ENCODE results near the gene HAND1.

The HAND1 gene

GRCh38 chr5:154486427-154486866 lies 8.4 kb upstream of the HAND1 start:
- Mint-ChIP-seq H3K4me3 (no peak overlapping the region), H3K36me3 (no peaks in the 10 kb centered on the region), H3K27me3 (peaks cover 72% of the 10 kb centered on the region), H3K4me1 (peaks cover 30% of the 10 kb centered on the region), H3K27ac (no peak overlapping the region), H3K9me3 (no peaks in the 10 kb centered on the region)

DNA sequence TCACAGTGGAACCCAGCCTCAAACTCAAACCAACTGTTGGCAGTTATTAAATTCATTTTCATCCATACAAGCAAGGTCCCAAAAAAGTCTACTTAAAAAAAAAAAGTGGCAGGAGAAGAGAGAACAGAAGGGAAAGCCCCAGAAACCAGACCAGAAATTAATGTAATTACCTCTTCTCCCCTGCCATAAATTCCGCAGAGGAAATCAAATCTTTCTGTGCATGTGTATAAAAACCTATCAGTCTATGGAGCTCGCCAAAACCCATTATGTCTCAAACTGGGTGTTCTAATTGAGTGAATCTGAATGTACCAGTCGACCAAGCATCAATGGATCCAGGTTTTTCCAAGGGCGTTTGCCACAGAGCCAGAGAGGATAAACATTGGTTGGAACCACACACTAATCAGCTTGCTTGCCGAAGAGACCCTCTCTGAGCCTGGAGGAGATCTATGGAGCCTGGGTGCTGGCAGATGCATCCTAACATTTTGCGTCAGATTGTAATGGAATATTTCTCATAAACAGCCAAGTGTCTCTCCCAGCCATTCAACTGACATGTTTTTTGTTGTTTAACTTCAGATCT lies 7.9 kb upstream of the HAND1 start:
- Mint-ChIP-seq H3K4me3 (no peak overlapping the region), H3K27me3 (peaks cover 77% of the 10 kb centered on the region), H3K36me3 (no peaks in the 10 kb centered on the region), H3K27ac (no peak overlapping the region), H3K9me3 (no peaks in the 10 kb centered on the region), H3K4me1 (peaks cover 30% of the 10 kb centered on the region)

DNA sequence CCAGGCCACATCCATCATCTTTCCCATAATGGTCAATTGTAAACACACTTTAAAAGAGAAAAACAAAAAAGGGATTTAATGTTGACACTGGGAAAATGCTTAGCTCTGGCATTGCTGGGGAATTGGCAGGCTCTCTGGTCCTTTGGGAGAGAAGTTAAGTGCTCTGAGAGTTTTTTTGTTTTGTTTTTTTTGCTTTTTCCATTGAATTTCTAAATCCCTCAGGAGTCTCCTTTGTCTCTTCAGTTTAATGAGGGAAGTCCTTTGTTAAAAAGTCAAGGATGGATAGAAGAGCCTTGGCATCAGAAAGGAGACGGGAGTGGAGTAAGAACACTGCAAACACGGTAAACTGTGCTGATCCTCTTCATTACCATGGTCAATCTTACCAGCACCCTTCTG lies 7.1 kb upstream of the HAND1 start:
- peaks cover 81% of the 10 kb centered on the region for H3K27me3 Mint-ChIP-seq
- H3K4me3 Mint-ChIP-seq = no peak overlapping the region
- no peaks in the 10 kb centered on the region for H3K9me3 Mint-ChIP-seq
- H3K36me3 Mint-ChIP-seq = no peaks in the 10 kb centered on the region
- H3K27ac Mint-ChIP-seq = no peak overlapping the region
- peaks cover 34% of the 10 kb centered on the region for H3K4me1 Mint-ChIP-seq

DNA sequence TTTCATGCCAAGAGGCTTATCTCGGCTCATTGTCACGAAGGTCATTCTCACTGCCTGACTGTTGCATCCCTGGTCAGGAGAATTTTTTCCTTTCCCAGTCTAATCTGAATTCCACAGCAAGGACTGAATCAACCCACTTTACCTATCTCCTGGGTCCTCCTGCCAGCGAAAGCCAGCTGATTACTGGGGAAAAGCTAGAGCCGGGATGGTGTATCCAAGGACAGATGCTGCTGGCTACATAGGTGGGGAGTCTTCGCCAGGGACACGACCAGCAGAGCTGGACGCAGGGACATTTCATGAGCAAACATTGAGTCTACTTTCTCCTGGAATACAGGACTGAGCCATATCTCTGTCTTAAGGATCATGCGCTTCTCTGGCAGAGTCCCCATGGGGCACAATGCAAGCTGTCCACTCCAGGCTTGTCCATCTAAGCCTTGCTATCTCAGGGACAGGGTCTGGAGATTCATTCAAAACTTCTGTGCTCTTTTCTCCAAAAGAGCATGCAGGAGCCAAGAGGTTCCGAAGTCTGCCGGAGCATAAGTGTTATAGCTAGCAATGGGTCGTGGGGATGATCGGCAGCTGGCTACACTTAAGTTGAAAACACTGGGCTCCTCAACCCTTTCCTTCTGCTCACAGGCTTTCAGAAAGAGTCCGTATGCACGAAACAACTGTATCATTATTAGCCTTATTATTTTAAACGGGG lies 6.5 kb upstream of the HAND1 start:
- Mint-ChIP-seq H3K36me3 (no peaks in the 10 kb centered on the region), H3K27ac (no peak overlapping the region), H3K4me1 (peaks cover 37% of the 10 kb centered on the region), H3K27me3 (peaks cover 79% of the 10 kb centered on the region), H3K9me3 (no peaks in the 10 kb centered on the region), H3K4me3 (no peak overlapping the region)

DNA sequence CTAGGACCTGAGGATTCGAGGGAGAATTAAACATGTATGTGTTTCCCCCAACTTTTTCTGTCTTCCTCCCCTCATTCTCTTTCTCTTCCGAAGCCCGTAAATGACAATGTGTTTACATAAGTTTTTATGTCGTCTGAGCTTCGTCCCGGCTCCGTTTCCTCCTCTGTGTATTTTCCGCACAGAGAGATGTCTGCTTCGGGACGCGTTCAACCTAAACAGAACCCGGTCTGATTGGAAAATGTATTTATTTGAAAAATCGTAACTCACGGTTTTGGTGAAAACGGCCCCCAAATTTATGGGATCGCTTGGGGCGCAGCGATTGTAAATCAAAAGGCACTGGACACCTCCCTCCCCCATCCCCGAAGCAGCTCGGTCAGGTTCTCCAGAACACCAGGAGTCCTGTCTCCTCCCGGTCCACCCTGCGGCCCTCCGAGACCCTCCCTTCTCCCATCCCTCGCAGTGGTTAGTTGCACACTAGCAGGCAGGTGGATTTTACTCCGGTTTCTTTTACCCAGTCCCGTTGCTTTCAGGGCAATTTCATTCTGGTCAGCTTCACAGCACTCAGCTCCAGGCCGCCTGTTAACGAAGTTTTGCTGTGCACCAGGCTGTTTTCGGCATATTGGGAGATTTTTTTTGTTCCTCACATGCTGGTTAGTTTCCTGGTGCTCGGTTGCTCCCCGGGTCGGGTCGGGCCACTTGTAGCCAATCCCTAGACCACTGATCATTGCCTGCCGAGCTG lies 5.8 kb upstream of the HAND1 start:
- Mint-ChIP-seq H3K9me3 (no peaks in the 10 kb centered on the region), H3K27ac (peak overlapping the region; percentile 64), H3K4me3 (no peak overlapping the region), H3K36me3 (no peaks in the 10 kb centered on the region), H3K4me1 (peaks cover 43% of the 10 kb centered on the region), H3K27me3 (peaks cover 80% of the 10 kb centered on the region)

GRCh38 chr5:154482528-154483449 lies 4.8 kb upstream of the HAND1 start:
- Mint-ChIP-seq H3K4me1 (peaks cover 42% of the 10 kb centered on the region), H3K9me3 (no peaks in the 10 kb centered on the region), H3K27me3 (peaks cover 77% of the 10 kb centered on the region), H3K36me3 (no peaks in the 10 kb centered on the region), H3K27ac (no peak overlapping the region), H3K4me3 (no peak overlapping the region)

DNA sequence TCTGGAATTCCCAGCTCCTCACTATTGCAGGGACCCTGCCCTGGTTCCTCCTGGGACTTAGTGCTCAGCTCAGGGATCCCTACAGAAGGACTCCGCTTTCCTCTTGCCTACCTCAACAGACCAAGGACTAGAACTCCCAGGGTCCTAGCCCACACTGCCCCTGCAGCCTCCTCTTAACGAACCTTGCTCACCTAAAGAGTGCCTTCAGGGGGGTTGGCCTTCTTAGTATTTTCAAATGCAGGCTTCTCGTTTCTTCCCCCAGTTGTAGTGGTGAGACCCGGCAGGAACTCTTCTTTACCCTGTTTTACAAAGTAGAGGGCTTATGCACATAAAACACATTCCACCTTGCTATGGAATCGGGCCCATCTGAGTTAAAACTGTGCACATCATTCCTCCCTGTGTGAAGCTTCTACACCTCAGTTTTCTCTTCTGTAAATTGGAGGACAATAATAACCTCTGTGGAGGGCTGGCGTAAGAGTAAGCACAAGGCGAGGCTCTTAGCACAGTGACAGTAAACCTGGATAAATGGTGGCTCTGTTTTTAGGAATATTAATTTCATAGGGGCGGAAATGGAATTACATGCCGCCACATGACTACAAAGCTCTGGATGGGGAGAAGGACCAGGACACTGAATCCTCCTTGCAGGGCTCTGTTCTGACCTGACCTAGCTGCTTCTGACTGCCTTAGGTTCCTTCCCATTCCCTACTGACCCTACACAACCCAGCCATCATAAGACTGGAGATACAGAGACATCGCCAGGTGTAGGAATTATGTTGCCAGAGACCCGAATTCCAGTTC lies 3.8 kb upstream of the HAND1 start:
- peaks cover 75% of the 10 kb centered on the region for H3K27me3 Mint-ChIP-seq
- no peak overlapping the region for H3K27ac Mint-ChIP-seq
- H3K36me3 Mint-ChIP-seq = no peaks in the 10 kb centered on the region
- no peak overlapping the region for H3K4me3 Mint-ChIP-seq
- H3K4me1 Mint-ChIP-seq = peaks cover 41% of the 10 kb centered on the region
- no peaks in the 10 kb centered on the region for H3K9me3 Mint-ChIP-seq

- Mint-ChIP-seq H3K4me1 (peaks cover 44% of the 10 kb centered on the region), H3K9me3 (no peaks in the 10 kb centered on the region), H3K27me3 (peaks cover 71% of the 10 kb centered on the region), H3K36me3 (no peaks in the 10 kb centered on the region), H3K4me3 (no peak overlapping the region), H3K27ac (no peak overlapping the region)
Observed at GRCh38 chr5:154480847-154481246, 2.8 kb upstream of the HAND1 start.

GRCh38 chr5:154479944-154480750 lies 2.1 kb upstream of the HAND1 start:
- no peaks in the 10 kb centered on the region for H3K9me3 Mint-ChIP-seq
- H3K4me1 Mint-ChIP-seq = peaks cover 51% of the 10 kb centered on the region
- peaks cover 69% of the 10 kb centered on the region for H3K27me3 Mint-ChIP-seq
- no peaks in the 10 kb centered on the region for H3K36me3 Mint-ChIP-seq
- no peak overlapping the region for H3K27ac Mint-ChIP-seq
- no peak overlapping the region for H3K4me3 Mint-ChIP-seq

DNA sequence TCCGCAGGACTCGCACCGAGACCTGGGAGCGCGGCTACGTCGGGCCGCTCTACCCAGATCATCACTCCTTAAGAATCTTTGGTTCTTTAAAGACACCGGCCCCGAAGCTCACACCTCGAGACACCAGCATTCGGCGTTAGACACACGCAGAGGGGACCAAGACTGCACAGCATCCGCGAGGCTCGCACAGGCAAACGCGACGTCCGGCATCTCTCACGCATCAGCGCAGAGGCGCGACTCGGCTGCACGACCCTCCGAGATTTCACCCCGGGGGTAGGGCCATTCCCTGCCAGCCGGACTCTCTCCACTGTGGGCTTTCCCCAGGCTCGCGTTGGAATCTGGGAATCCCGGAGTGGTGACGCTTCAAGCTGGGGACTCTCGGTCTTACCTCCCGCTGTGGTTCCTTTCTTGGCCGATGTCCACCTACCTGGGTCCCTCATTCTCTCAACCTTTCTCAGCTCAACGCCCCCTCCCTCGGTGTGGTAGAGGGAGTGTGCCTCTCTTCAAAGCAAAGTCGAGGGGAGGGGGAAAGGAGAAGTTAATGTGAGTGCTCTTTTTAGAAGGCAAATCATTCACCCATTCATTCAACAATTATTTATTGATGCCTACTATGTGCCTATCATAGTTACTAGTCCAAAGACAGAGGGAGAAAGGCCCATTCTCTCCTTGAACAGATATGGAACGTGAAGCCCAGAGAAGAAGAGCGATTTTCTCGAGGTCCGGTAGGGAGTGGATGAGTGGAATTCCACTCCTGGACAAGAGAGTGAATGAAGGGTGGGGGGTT lies 1.3 kb upstream of the HAND1 start:
- H3K4me1 Mint-ChIP-seq = peaks cover 59% of the 10 kb centered on the region
- no peaks in the 10 kb centered on the region for H3K36me3 Mint-ChIP-seq
- peak overlapping the region; percentile 80 for H3K27ac Mint-ChIP-seq
- no peaks in the 10 kb centered on the region for H3K9me3 Mint-ChIP-seq
- H3K27me3 Mint-ChIP-seq = peaks cover 70% of the 10 kb centered on the region
- H3K4me3 Mint-ChIP-seq = peak overlapping the region; percentile 31

DNA sequence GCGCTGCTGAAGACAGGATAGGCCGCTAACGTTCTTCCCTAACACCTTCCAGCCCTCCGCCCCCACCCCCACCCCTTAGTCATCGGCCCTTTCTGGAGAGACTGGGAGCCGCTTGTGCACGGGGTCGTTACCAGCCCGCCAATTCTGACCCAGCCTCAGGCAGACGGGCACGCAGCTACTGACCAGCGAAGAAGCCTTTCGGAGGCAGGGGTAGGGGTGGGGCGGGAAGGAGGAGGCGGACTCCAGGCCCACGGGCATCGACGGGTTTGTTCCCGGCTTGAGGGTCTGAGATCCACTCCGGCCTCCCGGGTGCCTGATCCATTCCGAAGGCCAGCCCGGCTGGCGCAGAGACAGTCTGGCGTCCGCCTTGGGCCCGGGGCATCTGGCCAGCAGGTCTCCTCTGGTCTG lies 729 bp upstream of the HAND1 start:
- peaks cover 60% of the 10 kb centered on the region for H3K4me1 Mint-ChIP-seq
- H3K27ac Mint-ChIP-seq = no peak overlapping the region
- H3K4me3 Mint-ChIP-seq = no peak overlapping the region
- H3K36me3 Mint-ChIP-seq = no peaks in the 10 kb centered on the region
- peaks cover 70% of the 10 kb centered on the region for H3K27me3 Mint-ChIP-seq
- no peaks in the 10 kb centered on the region for H3K9me3 Mint-ChIP-seq

DNA sequence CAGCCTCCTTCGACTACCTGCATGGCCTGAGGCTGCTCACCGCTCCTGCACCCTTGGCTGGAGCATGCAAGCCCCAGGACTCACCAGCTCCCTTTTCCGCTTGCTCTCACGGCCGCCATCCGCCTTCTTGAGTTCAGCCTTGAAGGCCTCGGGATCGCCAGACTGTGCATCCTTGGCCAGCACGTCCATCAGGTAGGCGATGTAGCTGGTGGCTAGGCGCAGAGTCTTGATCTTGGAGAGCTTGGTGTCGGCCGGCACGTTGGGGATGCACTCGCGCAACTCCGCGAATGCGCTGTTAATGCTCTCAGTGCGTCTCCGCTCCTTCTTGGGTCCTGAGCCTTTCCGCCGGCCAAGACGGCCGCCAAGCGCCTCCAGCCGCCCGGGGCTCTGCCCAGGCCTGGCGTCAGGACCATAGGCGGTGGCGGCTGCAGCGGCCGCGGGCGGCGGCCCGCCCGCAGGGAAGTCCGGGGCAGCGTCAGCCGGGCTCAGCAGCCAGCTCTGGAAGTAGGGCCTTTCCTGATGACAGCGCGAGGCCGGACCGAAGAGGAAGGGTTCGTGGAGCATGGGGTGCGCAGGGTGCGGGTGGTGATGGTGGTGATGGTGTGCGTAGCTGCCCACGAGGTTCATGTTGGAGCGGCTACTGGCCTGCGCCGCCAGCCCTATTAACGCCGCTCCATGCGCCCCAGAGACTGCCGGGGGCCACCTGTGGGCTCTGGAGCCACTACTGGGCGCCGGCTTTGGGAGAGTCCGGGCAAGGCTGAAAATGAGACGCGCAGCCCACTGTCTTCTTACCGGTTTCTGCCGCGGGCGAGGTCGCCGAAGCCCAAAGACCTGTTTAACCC lies 424 bp downstream of the HAND1 start:
- Mint-ChIP-seq H3K27ac (peak overlapping the region; percentile 48), H3K4me3 (peak overlapping the region; percentile 45), H3K4me1 (peaks cover 60% of the 10 kb centered on the region)

More for the DNA sequence above, 424 bp downstream of the HAND1 start:
- Mint-ChIP-seq H3K36me3 (no peaks in the 10 kb centered on the region), H3K9me3 (no peaks in the 10 kb centered on the region), H3K27me3 (peaks cover 67% of the 10 kb centered on the region)
